Activated naive CD8-positive, alpha-beta T cell treated with anti-CD3 and anti-CD28 coated beads, Interleukin-2, amount 50 U/mL, for 24 hours (primary cell): ENCODE data around the gene ANKRD13B.

Source experiments
- ATAC-seq: fragments of 150-1000 bp; cut with Tn5 transposase; one replicate; pipeline ENCODE4 v1.10.0; 2021
- DNase-seq: peaks from one replicate; pipeline ENCODE4 v3.0.0; 2021
- H3K27ac Mint-ChIP-seq: one replicate; pipeline ENCODE4 v1.8.0; 2021; ENCODE audit warnings: mild to moderate bottlenecking, mixed read lengths
- H3K27me3 Mint-ChIP-seq: one replicate; pipeline ENCODE4 v1.8.0; 2021; ENCODE audit warnings: mixed read lengths
- H3K36me3 Mint-ChIP-seq: one replicate; pipeline ENCODE4 v1.8.0; 2021; ENCODE audit warnings: low read depth, mixed read lengths
- H3K4me1 Mint-ChIP-seq: one replicate; pipeline ENCODE4 v1.8.0; 2021; ENCODE audit warnings: mixed read lengths
- H3K4me3 Mint-ChIP-seq: one replicate; pipeline ENCODE4 v1.8.0; 2021; ENCODE audit warnings: mild to moderate bottlenecking, moderate library complexity, mixed read lengths
- H3K9me3 Mint-ChIP-seq: one replicate; pipeline ENCODE4 v1.8.0; 2021; ENCODE audit warnings: mixed read lengths

ANKRD13B gene

GRCh38 chr17:29612404-29613280 lies 19.7 kb downstream of the ANKRD13B start:
- ATAC-seq: no peak
- no peak for DNase-seq
- no peaks in the 10 kb centered on the region for H3K9me3 Mint-ChIP-seq
- H3K36me3 Mint-ChIP-seq: no peaks in the 10 kb centered on the region
- H3K27me3 Mint-ChIP-seq: no peaks in the 10 kb centered on the region
- no peak overlapping the region for H3K4me3 Mint-ChIP-seq
- H3K4me1 Mint-ChIP-seq: peaks cover 40% of the 10 kb centered on the region
- H3K27ac Mint-ChIP-seq: no peak overlapping the region

- Mint-ChIP-seq H3K4me3 (no peak overlapping the region), H3K36me3 (no peaks in the 10 kb centered on the region), H3K27ac (no peak overlapping the region), H3K4me1 (peaks cover 43% of the 10 kb centered on the region), H3K27me3 (no peaks in the 10 kb centered on the region), H3K9me3 (no peaks in the 10 kb centered on the region)
- ATAC-seq: peak; percentile 48
- DNase-seq: peak; percentile 99
Observed at GRCh38 chr17:29613352-29613837, 20.5 kb downstream of the ANKRD13B start.

- Mint-ChIP-seq H3K36me3 (no peaks in the 10 kb centered on the region), H3K4me3 (peak overlapping the region; percentile 14), H3K9me3 (no peaks in the 10 kb centered on the region), H3K4me1 (peaks cover 43% of the 10 kb centered on the region), H3K27me3 (no peaks in the 10 kb centered on the region), H3K27ac (no peak overlapping the region)
- ATAC-seq: no peak
- no peak for DNase-seq
Observed at GRCh38 chr17:29613856-29614255, 20.9 kb downstream of the ANKRD13B start.

DNA sequence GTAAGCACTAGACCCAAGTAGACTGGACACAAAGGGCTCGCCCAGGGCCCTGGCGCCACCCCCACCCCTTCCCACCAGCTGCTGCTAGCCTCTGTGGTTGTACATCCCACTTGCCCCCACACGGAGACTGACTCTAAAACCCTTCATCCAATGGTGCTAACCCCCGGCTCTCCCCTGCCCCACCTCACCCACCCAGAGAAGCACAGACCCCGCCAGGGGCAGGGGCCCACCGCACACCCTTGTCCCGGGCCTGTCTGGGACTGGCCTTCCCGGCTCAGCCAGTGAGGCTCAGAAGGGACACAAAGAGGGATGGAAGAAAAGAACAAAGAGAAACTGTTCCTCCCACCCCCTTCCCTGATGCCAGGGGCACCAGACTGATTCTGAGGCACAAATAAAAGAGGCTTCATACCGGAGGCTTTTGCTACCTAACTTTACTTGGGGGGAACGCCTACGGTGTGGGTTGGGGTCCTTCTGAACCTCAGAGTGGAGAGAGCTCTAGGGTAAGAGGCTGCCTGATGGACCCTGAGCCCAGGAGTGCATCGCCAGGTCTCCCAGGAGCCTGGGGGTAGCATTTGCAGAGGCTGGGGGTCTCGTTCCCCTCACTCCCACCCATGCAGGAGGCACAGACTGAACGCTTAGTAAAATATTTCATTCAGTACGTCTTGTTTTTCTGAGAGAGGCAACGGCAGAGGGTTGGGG lies 21.6 kb downstream of the ANKRD13B start:
- ATAC-seq (no peak), DNase-seq (no peak)
- peaks cover 43% of the 10 kb centered on the region for H3K4me1 Mint-ChIP-seq
- H3K9me3 Mint-ChIP-seq: no peaks in the 10 kb centered on the region
- H3K27ac Mint-ChIP-seq: peak overlapping the region; percentile 68
- no peaks in the 10 kb centered on the region for H3K36me3 Mint-ChIP-seq
- peak overlapping the region; percentile 80 for H3K4me3 Mint-ChIP-seq
- H3K27me3 Mint-ChIP-seq: no peaks in the 10 kb centered on the region

GRCh38 chr17:29615048-29615385 lies 22.1 kb downstream of the ANKRD13B start:
- Mint-ChIP-seq H3K4me1 (peaks cover 43% of the 10 kb centered on the region), H3K4me3 (peak overlapping the region; percentile 80), H3K36me3 (no peaks in the 10 kb centered on the region), H3K27ac (peak overlapping the region; percentile 68), H3K9me3 (no peaks in the 10 kb centered on the region), H3K27me3 (no peaks in the 10 kb centered on the region)
- DNase-seq (peak; percentile 67), ATAC-seq (peak; percentile 33)

DNA sequence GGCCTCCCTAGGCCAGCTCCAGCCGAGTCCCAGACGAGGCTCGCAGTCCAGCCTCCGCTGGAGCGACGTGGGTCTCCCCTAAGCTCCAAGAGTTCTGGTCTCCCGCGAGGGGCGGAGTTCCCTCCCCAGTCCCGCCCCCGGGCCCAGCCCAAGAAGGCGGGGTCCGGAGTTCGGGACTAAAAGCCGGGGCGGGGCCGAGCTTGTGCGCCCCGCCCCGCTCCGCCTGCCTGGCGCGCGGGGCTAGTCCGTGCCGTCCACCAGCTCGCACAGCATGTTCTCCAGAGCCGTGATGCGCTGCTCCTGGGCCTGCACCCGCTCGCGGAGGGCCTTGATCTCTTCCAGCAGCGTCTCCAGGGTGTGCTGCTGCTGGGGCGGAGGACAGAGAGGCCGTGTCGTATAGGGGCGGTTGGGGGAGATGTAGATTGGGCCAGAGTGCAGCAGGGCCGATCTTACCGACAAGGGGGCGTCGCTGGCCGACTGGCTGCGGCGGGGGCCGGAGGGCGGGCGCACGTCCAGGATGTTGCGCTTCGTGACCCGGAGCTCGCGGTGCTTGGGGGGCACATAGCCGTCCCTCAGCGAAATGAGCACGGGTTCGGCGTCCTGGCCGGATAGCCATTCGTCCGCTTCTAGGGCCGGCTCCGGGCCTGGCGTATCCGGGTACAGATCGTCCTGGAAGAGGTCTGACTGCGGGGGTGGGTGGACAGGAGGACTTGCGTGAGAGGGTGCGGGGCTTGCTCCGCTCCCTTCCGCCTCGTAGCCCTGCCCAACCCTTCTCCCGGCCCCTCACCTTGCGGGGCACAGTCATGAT lies 22.8 kb downstream of the ANKRD13B start:
- Mint-ChIP-seq H3K27me3 (no peaks in the 10 kb centered on the region), H3K36me3 (no peaks in the 10 kb centered on the region), H3K27ac (peak overlapping the region; percentile 68), H3K4me3 (peak overlapping the region; percentile 80), H3K9me3 (no peaks in the 10 kb centered on the region), H3K4me1 (peaks cover 45% of the 10 kb centered on the region)
- DNase-seq (peak; percentile 84), ATAC-seq (peak; percentile 50)

DNA sequence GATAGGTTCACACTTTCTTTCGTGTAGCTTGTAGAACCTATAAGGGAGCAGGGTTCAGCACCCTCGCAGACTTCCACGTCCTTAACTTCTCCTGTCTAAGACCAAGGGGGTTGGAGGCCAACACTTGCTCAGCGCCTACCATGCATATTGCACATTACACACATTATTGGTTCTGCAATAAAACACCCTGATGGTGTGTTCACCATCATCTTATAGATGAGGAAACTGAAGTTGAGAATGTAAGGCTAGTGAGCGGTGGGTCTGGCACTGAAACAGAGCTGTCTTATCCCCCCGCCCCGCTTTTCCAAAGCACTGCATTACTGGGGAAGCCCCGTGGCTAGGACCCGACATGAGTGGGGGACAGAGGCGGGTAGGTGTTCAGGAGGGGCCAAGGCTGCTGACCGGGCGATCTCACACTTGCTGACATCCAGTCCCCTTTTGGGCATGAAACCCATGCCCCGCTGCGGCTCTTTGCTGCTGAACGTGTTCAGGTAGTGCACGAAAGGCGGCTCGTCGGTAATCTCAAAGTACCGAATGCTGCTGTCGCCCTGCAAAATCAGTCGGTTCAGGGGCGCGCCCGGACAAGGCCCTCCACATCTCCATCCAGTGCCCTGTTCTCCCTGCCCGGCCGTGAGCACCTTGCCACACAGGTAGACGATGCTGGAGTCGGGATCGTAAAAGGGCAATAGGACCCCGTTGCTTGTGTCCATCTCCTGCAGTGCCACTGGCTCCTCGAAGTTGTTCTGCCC lies 23.5 kb downstream of the ANKRD13B start:
- peak overlapping the region; percentile 83 for H3K27ac Mint-ChIP-seq
- H3K27me3 Mint-ChIP-seq: no peaks in the 10 kb centered on the region
- DNase-seq: no peak

GRCh38 chr17:29617125-29617480 lies 24.2 kb downstream of the ANKRD13B start:
- no peaks in the 10 kb centered on the region for H3K27me3 Mint-ChIP-seq
- no peaks in the 10 kb centered on the region for H3K36me3 Mint-ChIP-seq
- H3K4me1 Mint-ChIP-seq: peaks cover 53% of the 10 kb centered on the region
- peak; percentile 95 for DNase-seq
- peak; percentile 67 for ATAC-seq
- peak overlapping the region; percentile 83 for H3K27ac Mint-ChIP-seq
- H3K4me3 Mint-ChIP-seq: peak overlapping the region; percentile 80
- H3K9me3 Mint-ChIP-seq: no peaks in the 10 kb centered on the region

More for the DNA sequence above, 23.5 kb downstream of the ANKRD13B start:
- Mint-ChIP-seq H3K4me3 (peak overlapping the region; percentile 80), H3K9me3 (no peaks in the 10 kb centered on the region), H3K36me3 (no peaks in the 10 kb centered on the region), H3K4me1 (peaks cover 49% of the 10 kb centered on the region)
- no peak for ATAC-seq

- ATAC-seq (peak; percentile 45), DNase-seq (peak; percentile 89)
- H3K4me3 Mint-ChIP-seq: peak overlapping the region; percentile 80
- no peaks in the 10 kb centered on the region for H3K36me3 Mint-ChIP-seq
- no peaks in the 10 kb centered on the region for H3K27me3 Mint-ChIP-seq
- peak overlapping the region; percentile 83 for H3K27ac Mint-ChIP-seq
- peaks cover 55% of the 10 kb centered on the region for H3K4me1 Mint-ChIP-seq
- H3K9me3 Mint-ChIP-seq: no peaks in the 10 kb centered on the region
Observed at GRCh38 chr17:29617481-29618271, 24.7 kb downstream of the ANKRD13B start.

- ATAC-seq (no peak), DNase-seq (no peak)
- no peak overlapping the region for H3K27ac Mint-ChIP-seq
- peak overlapping the region; percentile 14 for H3K4me3 Mint-ChIP-seq
- no peaks in the 10 kb centered on the region for H3K36me3 Mint-ChIP-seq
- no peaks in the 10 kb centered on the region for H3K27me3 Mint-ChIP-seq
- no peaks in the 10 kb centered on the region for H3K9me3 Mint-ChIP-seq
- peaks cover 61% of the 10 kb centered on the region for H3K4me1 Mint-ChIP-seq
Observed at GRCh38 chr17:29618272-29619065, 25.5 kb downstream of the ANKRD13B start.

DNA sequence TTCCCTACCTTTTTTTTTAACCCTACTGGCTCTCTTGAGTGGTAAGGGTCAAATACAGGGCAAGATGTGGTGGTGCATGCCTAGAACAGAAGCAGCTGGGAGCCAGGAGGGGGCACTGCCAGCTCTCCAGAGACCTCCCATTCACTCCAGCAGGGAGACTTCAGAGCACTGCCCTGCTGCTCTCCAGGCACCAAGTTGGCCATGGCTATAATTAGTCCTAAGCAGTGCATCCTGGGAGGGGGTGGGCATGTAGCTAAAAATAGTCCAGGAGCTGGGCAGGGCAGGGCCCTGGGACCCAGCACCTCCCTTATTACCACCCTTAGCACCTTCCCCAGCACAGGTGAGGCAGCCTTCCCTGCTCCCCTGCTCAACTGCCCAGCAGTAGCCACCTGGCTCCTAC lies 26.3 kb downstream of the ANKRD13B start:
- no peaks in the 10 kb centered on the region for H3K9me3 Mint-ChIP-seq
- no peaks in the 10 kb centered on the region for H3K27me3 Mint-ChIP-seq
- no peak overlapping the region for H3K27ac Mint-ChIP-seq
- no peak overlapping the region for H3K4me3 Mint-ChIP-seq
- no peak for DNase-seq
- peaks cover 62% of the 10 kb centered on the region for H3K4me1 Mint-ChIP-seq
- no peak for ATAC-seq
- no peaks in the 10 kb centered on the region for H3K36me3 Mint-ChIP-seq

GRCh38 chr17:29620271-29620670 lies 27.3 kb downstream of the ANKRD13B start:
- Mint-ChIP-seq H3K4me3 (no peak overlapping the region), H3K9me3 (no peaks in the 10 kb centered on the region)

More at GRCh38 chr17:29620271-29620670, 27.3 kb downstream of the ANKRD13B start:
- ATAC-seq: no peak
- Mint-ChIP-seq H3K27me3 (no peaks in the 10 kb centered on the region), H3K27ac (no peak overlapping the region), H3K4me1 (peaks cover 62% of the 10 kb centered on the region), H3K36me3 (no peaks in the 10 kb centered on the region)
- DNase-seq: no peak
